GM12865 (cell line): ENCODE data around the gene MCF2L.
"Not testable (repeated sequence)": the region's sequence is repeated elsewhere in the genome, so short reads cannot be mapped to it uniquely, and the experiment has no call there.

Source experiments
- DNase-seq: peaks from one replicate; pipeline ENCODE4 v3.0.0; 2010; ENCODE audit warnings: low read depth
- H3K4me3 ChIP-seq: 2 replicates; pipeline ENCODE4 v1.5.1; 2011; ENCODE audit warnings: mild to moderate bottlenecking, low read depth, low read length, control low read depth
- TF ChIP-seq, protein P1 (sequence below): IDR thresholded peaks from 2 replicates; pipeline ENCODE4 v1.5.1; 2011; ENCODE audit warnings: low read length, control low read depth, low read depth, inconsistent platforms; ENCODE audit not compliant: insufficient read depth; ENCODE audit errors: missing control alignments

Gene MCF2L

DNA sequence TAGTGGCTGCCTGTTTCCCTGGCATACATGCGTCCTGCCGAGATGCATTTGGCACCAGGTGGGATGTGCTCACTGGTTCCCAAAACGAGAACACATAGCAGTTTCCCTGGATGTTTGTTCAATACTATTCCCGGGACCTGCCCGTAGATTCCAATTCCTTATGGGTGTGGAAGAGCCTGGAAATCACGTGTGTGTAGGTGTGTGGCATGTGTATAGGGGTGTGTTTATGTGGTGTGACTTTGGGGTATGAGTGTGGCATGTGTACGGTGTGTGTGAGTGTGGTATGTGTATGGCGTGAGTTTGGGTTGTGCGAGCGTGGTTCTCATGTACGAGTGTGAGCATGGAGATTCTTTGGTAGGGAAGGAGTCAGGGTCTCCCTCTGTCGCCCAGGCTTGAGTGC, 133.7 kb downstream of the MCF2L start:
- no peak for DNase-seq
- TF ChIP-seq, protein P1, sequence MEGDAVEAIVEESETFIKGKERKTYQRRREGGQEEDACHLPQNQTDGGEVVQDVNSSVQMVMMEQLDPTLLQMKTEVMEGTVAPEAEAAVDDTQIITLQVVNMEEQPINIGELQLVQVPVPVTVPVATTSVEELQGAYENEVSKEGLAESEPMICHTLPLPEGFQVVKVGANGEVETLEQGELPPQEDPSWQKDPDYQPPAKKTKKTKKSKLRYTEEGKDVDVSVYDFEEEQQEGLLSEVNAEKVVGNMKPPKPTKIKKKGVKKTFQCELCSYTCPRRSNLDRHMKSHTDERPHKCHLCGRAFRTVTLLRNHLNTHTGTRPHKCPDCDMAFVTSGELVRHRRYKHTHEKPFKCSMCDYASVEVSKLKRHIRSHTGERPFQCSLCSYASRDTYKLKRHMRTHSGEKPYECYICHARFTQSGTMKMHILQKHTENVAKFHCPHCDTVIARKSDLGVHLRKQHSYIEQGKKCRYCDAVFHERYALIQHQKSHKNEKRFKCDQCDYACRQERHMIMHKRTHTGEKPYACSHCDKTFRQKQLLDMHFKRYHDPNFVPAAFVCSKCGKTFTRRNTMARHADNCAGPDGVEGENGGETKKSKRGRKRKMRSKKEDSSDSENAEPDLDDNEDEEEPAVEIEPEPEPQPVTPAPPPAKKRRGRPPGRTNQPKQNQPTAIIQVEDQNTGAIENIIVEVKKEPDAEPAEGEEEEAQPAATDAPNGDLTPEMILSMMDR: no peak
- H3K4me3 ChIP-seq: no peak overlapping the region

DNA sequence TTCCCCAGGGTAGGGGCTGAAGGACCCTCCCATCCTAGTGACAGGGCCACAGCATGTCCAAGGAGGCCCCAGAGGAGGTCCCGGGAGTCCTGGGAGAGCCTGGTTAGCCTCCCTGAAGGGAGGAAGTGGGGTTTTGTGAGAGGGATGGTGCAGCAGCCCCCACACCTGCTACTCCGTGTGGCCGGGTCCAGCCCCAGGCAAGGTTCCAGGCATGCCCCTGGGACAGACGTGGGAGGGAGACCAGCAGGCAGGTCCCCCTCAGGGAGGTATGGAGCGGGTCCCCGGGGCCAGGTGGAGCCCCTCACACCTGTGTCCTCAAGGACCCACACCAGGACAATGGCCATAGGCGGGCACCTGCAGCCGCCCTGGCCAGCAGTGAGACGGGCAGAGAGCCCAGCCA, 134.6 kb downstream of the MCF2L start:
- no peak for DNase-seq
- TF ChIP-seq, protein P1: no peak
- H3K4me3 ChIP-seq: no peak overlapping the region

DNA sequence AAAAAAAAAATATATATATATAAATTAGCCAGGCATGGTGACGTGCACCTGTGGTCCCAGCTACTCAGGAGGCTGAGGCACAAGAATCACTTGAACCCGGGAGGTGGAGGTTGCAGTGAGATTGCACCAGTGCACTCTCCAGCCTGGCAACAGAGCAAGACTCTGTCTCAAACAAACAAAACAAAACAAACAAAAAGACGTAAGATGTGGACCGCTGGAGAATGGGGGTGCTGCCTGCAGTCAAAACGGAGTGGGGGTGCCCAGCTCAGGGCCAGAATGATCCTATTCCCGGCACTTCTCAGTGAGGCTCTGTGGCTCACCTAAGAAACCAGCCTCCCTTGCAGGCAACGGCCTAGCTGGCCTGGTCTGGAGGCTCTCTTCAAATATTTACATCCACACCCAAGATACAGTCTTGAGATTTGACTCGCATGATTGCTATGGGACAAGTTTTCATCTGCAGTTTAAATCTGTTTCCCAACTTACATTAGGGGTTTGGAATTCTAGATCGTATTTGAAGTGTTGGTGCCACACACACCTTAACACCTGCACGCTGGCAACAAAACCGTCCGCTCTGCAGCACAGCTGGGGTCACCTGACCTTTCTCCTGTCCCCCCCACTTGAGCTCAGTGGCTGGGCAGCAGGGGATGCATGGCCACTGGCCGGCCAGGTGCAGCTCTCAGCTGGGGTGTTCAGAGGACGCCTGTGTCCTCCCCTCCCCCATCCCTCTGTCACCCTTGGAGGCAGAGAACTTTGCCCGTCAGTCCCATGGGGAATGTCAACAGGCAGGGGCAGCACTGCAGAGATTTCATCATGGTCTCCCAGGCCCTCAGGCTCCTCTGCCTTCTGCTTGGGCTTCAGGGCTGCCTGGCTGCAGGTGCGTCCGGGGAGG, 136.3 kb downstream of the MCF2L start, which contains the start of gene F7:
F7 (plus strand) TSS at position 760 of the 889 bp plus-strand sequence; CDS start at position 811, 51 bp downstream.
- no peak within 1 kb of the TSS for H3K4me3 ChIP-seq
- TF ChIP-seq, protein P1: no peak
- DNase-seq: no peak

DNA sequence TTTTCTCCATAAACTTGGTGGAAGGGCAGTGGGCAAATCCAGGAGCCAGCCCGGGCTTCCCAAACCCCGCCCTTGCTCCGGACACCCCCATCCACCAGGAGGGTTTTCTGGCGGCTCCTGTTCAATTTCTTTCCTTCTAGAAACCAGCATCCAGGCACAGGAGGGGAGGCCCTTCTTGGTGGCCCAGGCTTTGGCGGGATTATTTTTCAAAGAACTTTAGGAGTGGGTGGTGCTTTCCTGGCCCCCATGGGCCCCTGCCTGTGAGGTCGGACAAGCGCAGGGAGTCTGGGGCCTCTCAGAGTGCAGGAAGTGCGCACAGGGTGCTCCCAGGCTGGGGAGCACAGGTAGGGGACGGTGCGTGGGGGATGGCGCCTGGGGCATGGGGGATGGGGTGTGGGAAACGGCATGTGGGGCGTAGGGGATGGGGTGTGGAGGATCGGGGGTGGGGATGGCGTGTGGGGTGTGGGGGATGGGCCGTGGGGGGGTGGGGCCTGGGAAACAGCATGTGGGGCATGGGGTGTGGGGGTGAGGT, 137.0 kb downstream of the MCF2L start:
- TF ChIP-seq, protein P1: no peak
- no peak for DNase-seq
- no peak overlapping the region for H3K4me3 ChIP-seq

DNA sequence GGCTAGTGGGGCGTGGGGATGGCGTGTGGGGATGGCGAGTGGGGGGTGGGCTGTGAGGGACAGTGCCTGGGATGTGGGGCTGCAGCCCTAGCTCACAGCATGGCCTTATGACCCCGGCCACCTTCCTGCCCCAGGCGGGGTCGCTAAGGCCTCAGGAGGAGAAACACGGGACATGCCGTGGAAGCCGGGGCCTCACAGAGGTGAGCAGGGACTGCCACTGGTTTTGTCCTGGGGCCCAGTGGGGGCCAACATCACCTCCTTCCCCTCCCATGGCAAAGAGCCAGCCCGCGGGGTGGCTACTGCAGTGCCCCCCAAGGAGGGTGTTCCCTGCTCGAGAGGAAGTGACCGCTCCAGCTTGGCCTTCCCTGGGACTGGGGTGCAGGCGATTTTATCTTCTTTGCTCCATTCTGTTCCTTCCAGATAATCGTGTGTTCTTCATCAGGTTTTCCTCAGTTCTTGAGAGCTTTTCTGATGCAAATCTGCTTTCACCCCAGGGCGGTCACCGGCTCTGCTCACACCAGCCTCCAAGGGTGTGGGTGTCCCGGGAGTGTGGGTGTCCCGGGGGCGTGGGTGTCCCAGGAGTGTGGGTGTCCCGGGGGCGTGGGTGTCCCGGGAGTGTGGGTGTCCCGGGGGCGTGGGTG, 137.8 kb downstream of the MCF2L start:
- H3K4me3 ChIP-seq: no peak overlapping the region
- TF ChIP-seq, protein P1: no peak
- DNase-seq: no peak

DNA sequence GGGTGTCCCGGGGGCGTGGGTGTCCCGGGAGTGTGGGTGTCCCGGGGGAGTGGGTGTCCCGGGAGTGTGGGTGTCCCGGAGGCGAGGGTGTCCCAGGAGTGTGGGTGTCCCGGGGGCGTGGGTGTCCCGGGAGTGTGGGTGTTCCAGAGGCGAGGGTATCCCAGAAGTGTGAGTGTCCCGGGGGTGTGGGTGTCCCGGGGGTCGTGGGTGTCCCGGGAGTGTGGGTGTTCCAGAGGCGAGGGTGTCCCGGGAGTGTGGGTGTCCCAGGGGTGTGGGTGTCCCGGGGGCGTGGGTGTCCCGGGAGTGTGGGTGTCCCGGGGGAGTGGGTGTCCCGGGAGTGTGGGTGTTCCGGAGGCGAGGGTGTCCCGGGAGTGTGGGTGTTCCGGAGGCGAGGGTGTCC, 139.5 kb downstream of the MCF2L start:
- DNase-seq, H3K4me3 ChIP-seq: not testable (repeated sequence)
